H1 (cell line): ENCODE results near the gene CAPN8. TPM values are rescaled to one million over a fixed set of nuclear protein-coding genes. Genes with fewer than 3 reads are reported as not detected.

Experiments
- CTCF ChIA-PET: fragments of 300-600 bp; sonication (Branson Sonifier 250); formaldehyde crosslinking; loops from one replicate; lab custom pipeline; 2021; ENCODE audit not compliant: partially characterized antibody; lab: Charles Lee
- POLR2A ChIA-PET: fragments of 300-600 bp; sonication (Branson Sonifier 250); formaldehyde crosslinking; loops from one replicate; lab custom pipeline; 2021; ENCODE audit warnings: inconsistent platforms; ENCODE audit not compliant: partially characterized antibody; lab: Charles Lee
- DNase-seq, 2 experiments: peaks; one replicate each; pipeline versions ENCODE4 v3.0.0 to v3.0.0-alpha.2; 2010 to 2022; ENCODE audit warnings: low spot score in 2 of 2, low read depth in 1 of 2, mixed read lengths in 1 of 2
- FAIRE-seq: peaks from 2 replicates; lab custom pipeline; 2011; peaks lifted over from hg19 to GRCh38; lab: Jason Lieb, UNC
- H2AFZ ChIP-seq: 2 replicates; pipeline ENCODE4 v1.8.1; 2012; ENCODE audit warnings: low read length, inconsistent platforms
- H2AK5ac ChIP-seq: 2 replicates; pipeline ENCODE4 v1.6.1; 2013; ENCODE audit warnings: low read depth, low read length
- H2BK120ac ChIP-seq: replicated peaks from 2 replicates; pipeline ENCODE3; 2013; ENCODE audit warnings: low read depth, low read length, inconsistent platforms
- H2BK12ac ChIP-seq: 2 replicates; pipeline ENCODE4 v1.6.1; 2013; ENCODE audit warnings: low read depth, low read length
- H2BK15ac ChIP-seq: 2 replicates; pipeline ENCODE4 v1.6.1; 2013; ENCODE audit warnings: low read length
- H2BK20ac ChIP-seq: 2 replicates; pipeline ENCODE4 v1.6.1; 2013; ENCODE audit warnings: low read length
- H2BK5ac ChIP-seq: 2 replicates; pipeline ENCODE4 v1.6.1; 2013; ENCODE audit warnings: low read depth, low read length
- H3K14ac ChIP-seq: 2 replicates; pipeline ENCODE4 v1.6.1; 2013; ENCODE audit warnings: inconsistent platforms; ENCODE audit not compliant: insufficient read length
- H3K18ac ChIP-seq: 2 replicates; pipeline ENCODE4 v1.6.1; 2013; ENCODE audit warnings: low read length; ENCODE audit errors: extremely low read depth
- H3K23ac ChIP-seq: 2 replicates; pipeline ENCODE4 v1.6.1; 2013; ENCODE audit warnings: inconsistent platforms; ENCODE audit not compliant: insufficient read length
- H3K23me2 ChIP-seq: 2 replicates; pipeline ENCODE4 v1.6.1; 2013; ENCODE audit warnings: low read depth, low read length
- H3K27ac ChIP-seq: 2 replicates; pipeline ENCODE4 v1.6.1; 2011; ENCODE audit warnings: low read depth, low read length, inconsistent platforms
- H3K27me3 ChIP-seq, 4 experiments: replicated peaks in 1 of 4; 1 replicate in 1 of 4; 2 replicates in 3 of 4; pipeline versions ENCODE4 v1.6.1 to v1.8.1; 2011 to 2013; ENCODE audit warnings: low read length in 3 of 4, mild to moderate bottlenecking in 3 of 4, inconsistent platforms in 2 of 4, mixed read lengths in 2 of 4, moderate library complexity in 1 of 4; ENCODE audit not compliant: control insufficient read depth in 3 of 4, insufficient read depth in 3 of 4; ENCODE audit errors: extremely low read depth in 1 of 4
- H3K36me3 ChIP-seq, 4 experiments: 2 replicates each; pipeline versions ENCODE4 v1.6.1 to v1.8.1; 2011 to 2013; ENCODE audit warnings: mild to moderate bottlenecking in 4 of 4, low read length in 3 of 4, moderate library complexity in 2 of 4, control low read depth in 1 of 4, inconsistent platforms in 1 of 4; ENCODE audit not compliant: insufficient read depth in 4 of 4, control insufficient read depth in 2 of 4
- H3K4ac ChIP-seq: replicated peaks from 2 replicates; pipeline ENCODE3; 2013; ENCODE audit warnings: low read length, low read depth, mixed read lengths, inconsistent platforms; ENCODE audit not compliant: insufficient read length
- H3K4me1 ChIP-seq, 4 experiments: replicated peaks in 1 of 4; 1 replicate in 1 of 4; 2 replicates in 3 of 4; pipeline versions ENCODE4 v1.6.1 to v1.8.1; 2011 to 2013; ENCODE audit warnings: low read length in 3 of 4, inconsistent platforms in 2 of 4, mixed read lengths in 1 of 4; ENCODE audit not compliant: insufficient read depth in 4 of 4, control insufficient read depth in 3 of 4
- H3K4me2 ChIP-seq, 2 experiments: 2 replicates each; pipeline versions ENCODE4 v1.6.1 to v1.8.1; 2011 to 2013; ENCODE audit warnings: low read depth in 2 of 2, low read length in 2 of 2, control low read depth in 1 of 2, inconsistent platforms in 1 of 2, mild to moderate bottlenecking in 1 of 2; ENCODE audit not compliant: insufficient read depth in 1 of 2
- H3K4me3 ChIP-seq, 4 experiments: fragments of 200-600, 300-600 bp in 1 of 4; sonication (generic), shearing (Covaris generic), sonication (Bioruptor Twin) in 1 of 4; 2 replicates each; pipeline versions ENCODE4 v1.5.1 to v1.8.1; 2011 to 2016; ENCODE audit warnings: low read length in 4 of 4, low read depth in 3 of 4, control low read depth in 2 of 4, inconsistent platforms in 2 of 4, mild to moderate bottlenecking in 2 of 4, mixed read lengths in 1 of 4, moderate library complexity in 1 of 4; ENCODE audit not compliant: insufficient read depth in 2 of 4; ENCODE audit errors: extremely low read depth in 1 of 4
- H3K56ac ChIP-seq: replicated peaks from 2 replicates; pipeline ENCODE3; 2013; ENCODE audit warnings: low read depth, mild to moderate bottlenecking, mixed read lengths, low read length, inconsistent platforms; ENCODE audit not compliant: insufficient read length
- H3K79me1 ChIP-seq: 2 replicates; pipeline ENCODE4 v1.6.1; 2013; ENCODE audit warnings: low read depth, low read length, control low read depth
- H3K79me2 ChIP-seq, 2 experiments: 2 replicates each; pipeline versions ENCODE4 v1.6.1 to v1.8.1; 2012 to 2013; ENCODE audit warnings: low read length in 2 of 2, mild to moderate bottlenecking in 2 of 2, inconsistent platforms in 1 of 2; ENCODE audit not compliant: insufficient read depth in 2 of 2, control insufficient read depth in 1 of 2
- H3K9ac ChIP-seq, 4 experiments: replicated peaks in 1 of 4; 1 replicate in 1 of 4; 2 replicates in 3 of 4; pipeline versions ENCODE4 v1.6.1 to v1.8.1; 2011 to 2013; ENCODE audit warnings: low read depth in 3 of 4, low read length in 3 of 4, control low read depth in 2 of 4, mild to moderate bottlenecking in 2 of 4, moderate library complexity in 2 of 4, inconsistent platforms in 1 of 4; ENCODE audit errors: extremely low read depth in 1 of 4
- H3K9me3 ChIP-seq, 2 experiments: 2 replicates each; pipeline versions ENCODE4 v1.6.1 to v1.8.1; 2012 to 2013; ENCODE audit warnings: mild to moderate bottlenecking in 2 of 2, moderate library complexity in 2 of 2, control low read depth in 1 of 2, inconsistent platforms in 1 of 2, low read depth in 1 of 2, low read length in 1 of 2, mixed read lengths in 1 of 2; ENCODE audit not compliant: insufficient read depth in 2 of 2
- H4K20me1 ChIP-seq, 2 experiments: replicated peaks in 1 of 2; 2 replicates each; pipeline versions ENCODE3 to v1.8.1; 2011 to 2013; ENCODE audit warnings: inconsistent platforms in 2 of 2, low read length in 2 of 2, mild to moderate bottlenecking in 1 of 2; ENCODE audit not compliant: insufficient read depth in 2 of 2, control insufficient read depth in 1 of 2
- H4K5ac ChIP-seq: 2 replicates; pipeline ENCODE4 v1.6.1; 2013; ENCODE audit warnings: low read length, low read depth, mixed read lengths, inconsistent platforms; ENCODE audit not compliant: insufficient read length
- H4K8ac ChIP-seq: 2 replicates; pipeline ENCODE4 v1.8.0; 2013; ENCODE audit warnings: mild to moderate bottlenecking, moderate library complexity, low read length, inconsistent platforms; ENCODE audit not compliant: insufficient read depth; ENCODE audit errors: extremely low read depth
- H4K91ac ChIP-seq: replicated peaks from 2 replicates; pipeline ENCODE3; 2013; ENCODE audit warnings: low read length, mixed read lengths, inconsistent platforms; ENCODE audit not compliant: insufficient read length
- ASH2L ChIP-seq: fragments of 200-600, 300-600 bp; sonication (generic); IDR thresholded peaks from one replicate; pipeline ENCODE4 v1.7.1; 2017; ENCODE audit warnings: low read length
- CBX8 ChIP-seq: fragments of 300-800, 300-1000 bp; sonication (generic); IDR thresholded peaks from 2 replicates; pipeline ENCODE4 v1.7.1; 2016; ENCODE audit warnings: low read depth, low read length, borderline replicate concordance
- CTBP2 ChIP-seq: IDR thresholded peaks from 2 replicates; pipeline ENCODE4 v1.7.0; 2011; ENCODE audit warnings: borderline replicate concordance, mild to moderate bottlenecking, moderate library complexity, mixed read lengths, low read length; ENCODE audit not compliant: insufficient read depth, insufficient read length
- EP300 ChIP-seq, 2 experiments: IDR thresholded peaks; 1 replicate in 1 of 2; 2 replicates in 1 of 2; pipeline ENCODE4 v1.6.1; 2011 to 2012; ENCODE audit warnings: low read depth in 2 of 2, low read length in 2 of 2, mild to moderate bottlenecking in 2 of 2, borderline replicate concordance in 1 of 2, inconsistent platforms in 1 of 2, moderate library complexity in 1 of 2
- FOSL1 ChIP-seq: IDR thresholded peaks from 2 replicates; pipeline ENCODE4 v1.6.1; 2011; ENCODE audit warnings: mild to moderate bottlenecking, low read depth, low read length, moderate library complexity; ENCODE audit not compliant: insufficient read depth
- GTF2F1 ChIP-seq: IDR thresholded peaks from 2 replicates; pipeline ENCODE4 v1.6.1; 2012; ENCODE audit warnings: low read depth, low read length, improper control_type of control experiment, borderline replicate concordance
- JUND ChIP-seq: IDR thresholded peaks from 2 replicates; pipeline ENCODE4 v1.6.1; 2011; ENCODE audit warnings: mild to moderate bottlenecking, improper control_type of control experiment, low read length
- KDM5A ChIP-seq: fragments of 200-600 bp; IDR thresholded peaks from 2 replicates; pipeline ENCODE4 v1.7.1; 2012; ENCODE audit warnings: mild to moderate bottlenecking, low read length, inconsistent platforms, mixed read lengths
- NRF1 ChIP-seq: IDR thresholded peaks from 2 replicates; pipeline ENCODE4 v1.6.1; 2011; ENCODE audit warnings: mild to moderate bottlenecking, low read depth, low read length, improper control_type of control experiment
- RNF2 ChIP-seq: fragments of 200-900, 300-1000 bp; sonication (generic); IDR thresholded peaks from 2 replicates; pipeline ENCODE4 v1.7.1; 2016; ENCODE audit warnings: borderline replicate concordance, low read depth, mild to moderate bottlenecking, antibody characterized with exemption, low read length; ENCODE audit not compliant: poor library complexity, severe bottlenecking; ENCODE audit errors: missing control alignments
- SP1 ChIP-seq: IDR thresholded peaks from 2 replicates; pipeline ENCODE4 v1.6.1; 2011; ENCODE audit warnings: low read depth, low read length
- SP2 ChIP-seq: IDR thresholded peaks from 2 replicates; pipeline ENCODE4 v1.6.1; 2012; ENCODE audit warnings: mild to moderate bottlenecking, low read length, inconsistent platforms
- SUZ12 ChIP-seq: fragments of 200-600 bp; sonication (generic); IDR thresholded peaks from 2 replicates; pipeline ENCODE4 v1.6.1; 2012; ENCODE audit warnings: mild to moderate bottlenecking, inconsistent platforms, low read length, moderate library complexity, mixed read lengths
- YY1 ChIP-seq: IDR thresholded peaks from 2 replicates; pipeline ENCODE4 v1.6.1; 2011; ENCODE audit warnings: low read depth, mild to moderate bottlenecking, low read length
- WGBS, 2 experiments: shearing (Covaris generic) in 1 of 2; methylation state at CpG; one replicate each; pipeline versions ENCODE4 v1.1.6 to v1.1.7; 2013 to 2015; ENCODE audit warnings: low lambda C conversion rate in 2 of 2, mixed read lengths in 2 of 2, inconsistent platforms in 1 of 2, low coverage in 1 of 2, missing lambda C conversion rate in 1 of 2; ENCODE audit not compliant: insufficient replicate concordance in 2 of 2, insufficient coverage in 1 of 2, insufficient read length in 1 of 2; ENCODE audit errors: extremely low coverage in 1 of 2, missing lambda C conversion rate in 1 of 2; 5-methylcytosine and 5-hydroxymethylcytosine counted together
- polyA plus RNA-seq, 7 experiments: library from polyadenylated mRNA; depleted of rRNA in 3 of 7; stranded (reverse) in 5 of 7; unstranded in 2 of 7; fragments of >200 nt in 5 of 7; fragments of 200-250 nt in 2 of 7; gene quantifications; 1 replicate in 5 of 7; 2 replicates in 1 of 7; 4 replicates in 1 of 7; pipeline versions ENCODE4 v1.2.1 to v1.2.3, GENCODE V29; 2011 to 2013; ENCODE audit warnings: missing spikeins in 2 of 7, mixed read lengths in 2 of 7
- total RNA-seq: library from RNA; stranded (reverse); fragmentation: NEBNext Ultra II Directional; extraction: Animal tissue kit (Norgen Biotek cat#: 25700); gene quantifications from 2 replicates; pipeline ENCODE4 v1.2.1, GENCODE V29; 2021

The CAPN8 gene
- total and polyA plus RNA-seq, 2 of the 8 experiments (the other 6 are each of a cell fraction or from before 2014, with no cell fraction given): 0.20 to 0.26 TPM

GRCh38 chr1:223551610-223552009, 113.9 kb downstream of the CAPN8 start:
- no peaks in the 10 kb centered on the region for H3K27me3 ChIP-seq
- no peak overlapping the region for H3K56ac ChIP-seq
- no peaks in the 10 kb centered on the region for H3K79me1 ChIP-seq
- no peak overlapping the region for H3K9ac ChIP-seq
- no peaks in the 10 kb centered on the region for H3K9me3 ChIP-seq
- ChIA-PET CTCF (interaction anchor here (1.2 to 3.8 kb wide), 3 partner anchors 18 to 60 kb away, joined by 3 to 31 read pairs (median 3); no protein-coding TSS in a partner anchor), POLR2A (no interaction called here)
- no peak overlapping the region for H3K14ac ChIP-seq
- H4K20me1 ChIP-seq: no peaks in the 10 kb centered on the region
- no peak overlapping the region for H4K91ac ChIP-seq
- no peak overlapping the region for H2AK5ac ChIP-seq
- H2BK5ac ChIP-seq: no peak overlapping the region
- H3K4me3 ChIP-seq: no peak overlapping the region
- DNase-seq: no peak
- H4K8ac ChIP-seq: no peak overlapping the region
- no peaks in the 10 kb centered on the region for H3K4me1 ChIP-seq
- H2BK15ac ChIP-seq: no peak overlapping the region
- WGBS, 2 experiments: 84% methylated on average over 3 of the region's 3 CpGs; no CpG with 5 or more reads in 1 of the 2 experiments
- no peaks in the 10 kb centered on the region for H3K36me3 ChIP-seq
- H3K4ac ChIP-seq: no peak overlapping the region
- H3K79me2 ChIP-seq: no peaks in the 10 kb centered on the region
- H3K23me2 ChIP-seq: no peaks in the 10 kb centered on the region; the same call in 1 of the 2 replicates
- no peak for FAIRE-seq
- no peak overlapping the region for H2AFZ ChIP-seq
- H2BK12ac ChIP-seq: no peak overlapping the region
- H3K27ac ChIP-seq: no peak overlapping the region
- no peak overlapping the region for H3K4me2 ChIP-seq
- H2BK20ac ChIP-seq: no peak overlapping the region
- H3K23ac ChIP-seq: no peak overlapping the region
- no peak overlapping the region for H4K5ac ChIP-seq
- no peak overlapping the region for H2BK120ac ChIP-seq
- H3K18ac ChIP-seq: no peak overlapping the region
- TF ChIP-seq ASH2L: no peak
- TF ChIP-seq KDM5A: no peak
- TF ChIP-seq CTBP2: no peak
- TF ChIP-seq SP1: no peak
- TF ChIP-seq FOSL1: no peak
- no peak for TF ChIP-seq SP2
- no peak for TF ChIP-seq EP300 (IDR thresholded peaks at IDR 0.05; ENCODE audit: borderline replicate concordance in 1 of 2, low read depth in 2 of 2, low read length in 2 of 2)
- TF ChIP-seq RNF2: no peak
- no peak for TF ChIP-seq GTF2F1
- TF ChIP-seq CBX8: no peak
- no peak for TF ChIP-seq SUZ12
- TF ChIP-seq NRF1: no peak
- TF ChIP-seq YY1: no peak
- TF ChIP-seq JUND: no peak
